Glomerular visceral epithelial cell (primary cell): ENCODE measurements around the gene CNDP1.

Experiments used
- DNase-seq: peaks from one replicate; pipeline ENCODE4 v3.0.0-alpha.2; 2016; ENCODE audit errors: extremely low spot score

CNDP1 gene

GRCh38 chr18:74534150-74534969, at the start of gene CNDP1:
Gene CNDP1, plus strand, starts transcription at chr18:74534500. Its CDS starts 168 bp downstream, at chr18:74534668.
- DNase-seq: no peak

GRCh38 chr18:74486119-74486849, 48.0 kb upstream of the CNDP1 start:
- no peak for DNase-seq

GRCh38 chr18:74488354-74488753, 45.9 kb upstream of the CNDP1 start:
- no peak for DNase-seq

GRCh38 chr18:74488864-74489263, 45.4 kb upstream of the CNDP1 start:
- no peak for DNase-seq

GRCh38 chr18:74489676-74490075, 44.6 kb upstream of the CNDP1 start:
- peak; percentile 86 for DNase-seq

GRCh38 chr18:74492259-74492658, 42.0 kb upstream of the CNDP1 start:
- DNase-seq: no peak

- peak; percentile 71 for DNase-seq
Observed at GRCh38 chr18:74493689-74494088, 40.6 kb upstream of the CNDP1 start.

- DNase-seq: no peak
Observed at GRCh38 chr18:74494514-74494913, 39.8 kb upstream of the CNDP1 start.

- peak; percentile 99 for DNase-seq
Observed at GRCh38 chr18:74495581-74496507, 38.5 kb upstream of the CNDP1 start, which contains the start of gene CNDP2. Gene CNDP2, plus strand, starts transcription at chr18:74496363. Its CDS starts 3,611 bp downstream, at chr18:74499974.

GRCh38 chr18:74496508-74497323, 37.6 kb upstream of the CNDP1 start:
- DNase-seq: peak; percentile 60

- DNase-seq: no peak
Observed at GRCh38 chr18:74497324-74497676, 37.0 kb upstream of the CNDP1 start.

GRCh38 chr18:74497778-74498177, 36.5 kb upstream of the CNDP1 start:
- DNase-seq: no peak

GRCh38 chr18:74498712-74499627, 35.3 kb upstream of the CNDP1 start:
- DNase-seq: peak; percentile 75

- peak; percentile 79 for DNase-seq
Observed at GRCh38 chr18:74499633-74500032, 34.7 kb upstream of the CNDP1 start.

- no peak for DNase-seq
Observed at GRCh38 chr18:74500372-74500771, 33.9 kb upstream of the CNDP1 start.

GRCh38 chr18:74500774-74501173, 33.5 kb upstream of the CNDP1 start:
- DNase-seq: peak; percentile 35

- DNase-seq: no peak
Observed at GRCh38 chr18:74501386-74501785, 32.9 kb upstream of the CNDP1 start.

- no peak for DNase-seq
Observed at GRCh38 chr18:74503137-74503536, 31.2 kb upstream of the CNDP1 start.

- no peak for DNase-seq
Observed at GRCh38 chr18:74505776-74506175, 28.5 kb upstream of the CNDP1 start.
